Measurements from ENCODE around the gene GLYATL3.

Gene GLYATL3

DNA sequence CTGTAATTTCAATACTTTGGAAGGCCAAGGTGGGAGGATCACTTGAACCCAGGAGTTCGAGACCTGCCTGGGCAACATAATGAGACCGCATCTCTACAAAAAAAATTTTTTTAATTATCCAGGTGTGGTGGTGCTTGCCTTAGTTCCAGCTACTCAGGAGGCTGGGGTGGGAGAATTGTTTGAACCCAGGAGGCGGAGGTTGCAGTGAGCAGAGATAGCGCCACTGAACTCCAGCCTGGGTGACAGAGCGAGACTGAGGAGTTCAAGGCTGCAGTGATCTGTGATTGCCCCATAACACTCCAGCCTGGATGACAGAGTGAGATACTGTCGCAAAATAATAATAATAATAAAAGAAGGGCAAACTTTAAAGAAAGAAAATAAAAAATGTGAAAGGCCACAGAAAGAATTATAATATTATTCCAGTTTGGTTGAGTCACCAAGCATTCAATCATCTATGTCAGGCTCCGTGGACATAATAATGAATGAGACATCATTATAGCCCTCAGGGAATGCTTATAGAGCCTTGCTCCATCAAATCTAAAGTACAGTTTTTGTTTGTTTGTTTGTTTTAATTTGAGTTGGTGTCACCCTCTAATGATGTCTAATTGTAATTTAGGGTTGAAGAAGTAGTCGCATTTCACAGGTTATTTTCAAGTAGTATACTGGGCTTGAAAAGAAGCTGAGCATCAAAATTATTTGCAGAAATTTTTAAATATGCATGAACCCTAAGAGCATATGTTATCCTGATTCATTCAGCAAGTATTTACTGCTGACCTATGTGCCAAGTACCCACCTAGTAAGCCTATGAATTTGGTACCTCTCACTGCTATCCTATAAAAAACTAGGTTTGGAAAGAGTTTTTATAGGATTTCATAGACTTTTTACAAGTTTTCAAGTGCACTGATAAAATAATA lies 15.1 kb downstream of the GLYATL3 start:
- DNase-seq = no peak

DNA sequence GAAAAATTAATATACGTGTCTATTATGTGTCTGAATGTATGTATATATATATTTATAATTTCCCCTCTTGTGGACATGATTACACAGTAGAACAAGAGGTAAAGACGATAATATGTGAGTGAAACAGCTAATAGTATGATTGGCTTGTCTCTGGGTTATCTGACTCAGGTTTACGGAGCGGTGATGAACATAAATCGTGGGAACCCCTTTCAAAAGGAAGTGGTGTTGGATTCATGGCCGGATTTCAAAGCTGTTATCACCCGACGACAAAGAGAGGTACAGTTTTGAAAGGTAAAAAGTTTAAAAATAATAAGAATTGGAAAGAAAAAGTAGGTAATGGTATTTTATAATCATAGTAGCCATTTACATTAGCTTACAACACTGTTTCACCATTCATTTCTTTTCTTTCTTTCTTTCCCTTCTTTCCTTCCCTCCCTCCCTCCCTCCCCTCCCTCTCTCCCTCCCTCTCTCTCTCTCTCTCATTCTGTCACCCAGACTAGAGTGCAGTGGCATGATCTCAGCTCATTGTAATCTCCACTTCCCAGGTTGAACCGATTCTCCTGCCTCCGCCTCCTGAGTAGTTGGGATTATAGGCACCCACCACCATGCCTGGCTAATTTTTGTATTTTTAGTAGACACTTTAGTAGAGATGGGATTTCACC lies 15.9 kb downstream of the GLYATL3 start:
- no peak for DNase-seq

DNA sequence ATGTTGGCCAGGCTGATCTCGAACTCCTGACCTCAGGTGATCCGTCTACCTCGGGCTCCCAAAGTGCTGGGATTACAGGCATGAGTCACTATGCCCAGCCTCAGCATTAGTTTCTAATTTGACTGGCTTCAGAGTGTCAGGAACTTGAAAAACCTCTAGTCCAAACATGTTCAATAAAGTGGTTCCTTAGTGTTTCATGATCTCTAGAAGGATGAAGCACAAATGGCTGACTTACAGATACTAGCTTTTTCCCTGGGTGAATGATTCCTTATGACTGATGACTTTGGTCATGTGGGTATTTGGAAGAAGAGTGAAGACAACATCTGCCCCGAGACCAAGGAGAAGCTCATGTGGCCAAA lies 16.4 kb downstream of the GLYATL3 start:
- no peak for DNase-seq

DNA sequence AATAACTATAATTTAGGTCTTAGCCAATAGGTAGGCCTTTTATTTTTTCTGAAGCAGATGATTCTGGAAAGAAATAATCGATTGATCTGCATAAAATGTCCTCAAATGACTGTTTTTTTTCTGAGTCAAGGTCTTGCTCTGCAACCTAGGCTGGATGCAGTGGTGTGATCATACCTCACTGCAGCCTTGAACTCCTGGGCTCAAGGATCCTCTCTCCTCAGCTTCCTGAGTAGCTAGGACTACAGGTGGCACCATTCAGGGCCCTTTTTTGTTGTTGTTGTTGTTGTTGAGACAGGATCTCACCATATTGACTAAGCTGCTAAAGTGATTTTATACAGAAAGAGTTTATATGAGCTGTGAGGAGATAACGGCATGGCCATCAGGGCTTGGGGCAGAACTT lies 18.2 kb downstream of the GLYATL3 start:
- no peak for DNase-seq

DNA sequence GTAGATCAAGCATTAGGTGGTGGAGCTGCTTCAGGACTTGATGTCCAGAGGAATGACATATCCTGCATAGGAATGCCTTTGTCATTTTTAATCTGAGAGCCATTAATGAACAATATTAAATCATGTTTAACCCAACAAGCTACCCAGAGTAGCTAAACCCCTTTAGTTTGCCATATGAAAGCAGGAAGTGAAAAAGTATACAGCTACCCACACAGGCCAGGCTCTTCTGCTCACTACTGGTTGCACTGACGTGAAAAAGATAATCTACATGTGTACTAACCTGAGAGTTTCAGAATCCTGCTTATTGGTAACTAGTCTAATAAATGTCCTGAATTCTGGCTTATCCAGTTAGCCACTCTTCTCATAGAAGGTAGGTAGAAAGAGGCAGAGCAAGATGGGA lies 19.9 kb downstream of the GLYATL3 start:
- DNase-seq = no peak

DNA sequence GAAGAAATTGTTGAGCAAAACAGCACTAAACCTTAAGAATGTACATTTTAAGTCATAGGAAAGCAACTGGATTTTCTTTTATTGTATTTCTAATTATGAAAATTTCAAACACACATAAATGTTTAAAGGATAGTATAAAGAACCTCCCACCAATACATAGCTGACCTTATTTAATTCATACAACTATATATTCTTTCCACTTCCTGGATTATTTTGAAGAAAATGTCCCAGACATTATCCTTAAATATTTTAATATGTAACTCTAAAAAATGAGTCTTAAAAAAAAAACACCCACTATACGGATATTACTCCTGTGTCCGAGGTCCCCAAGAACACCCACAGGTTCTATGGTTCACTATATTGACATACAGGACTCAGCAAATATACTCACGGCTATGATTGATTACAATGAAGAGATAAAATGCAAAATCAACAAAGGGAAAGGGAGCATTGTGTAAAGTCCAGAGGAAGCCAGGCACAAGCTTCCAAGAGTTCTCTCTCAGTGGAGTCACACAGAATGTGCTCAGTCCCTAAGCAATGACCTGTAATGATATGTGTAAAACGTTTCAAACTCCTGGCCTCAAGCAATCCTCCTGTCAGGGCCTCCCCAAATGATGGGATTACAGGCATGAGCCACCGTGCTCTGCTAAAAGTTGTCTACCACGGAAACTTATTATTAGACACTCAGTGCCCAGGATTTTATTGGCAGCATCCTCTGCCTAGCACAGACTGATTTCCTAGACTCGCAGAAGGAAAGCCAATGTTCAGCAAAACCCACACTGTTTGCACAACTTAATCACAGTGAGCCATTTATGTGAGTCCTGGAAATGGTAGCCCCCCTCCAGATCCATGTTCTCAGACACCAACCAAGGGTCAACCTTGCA lies 23.2 kb downstream of the GLYATL3 start:
- no peak for DNase-seq

DNA sequence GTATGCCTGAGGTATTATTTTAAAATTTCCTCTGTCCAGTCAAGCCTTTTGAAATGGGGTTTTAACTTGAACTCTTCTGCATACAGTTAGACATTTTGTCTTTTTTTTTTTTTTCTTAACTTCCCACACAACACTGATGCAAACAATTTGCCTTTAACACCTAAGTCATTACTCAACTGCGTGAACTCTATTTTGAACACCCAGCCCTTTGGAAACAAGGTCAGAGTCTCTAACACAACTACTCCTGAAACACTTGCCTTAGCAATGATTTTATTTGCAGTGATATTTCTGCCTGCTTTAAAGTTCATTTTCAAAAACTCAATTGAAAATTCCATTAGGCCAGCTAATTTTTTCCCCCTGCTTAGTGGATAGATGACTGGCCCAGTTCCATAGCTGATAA lies 24.2 kb downstream of the GLYATL3 start:
- DNase-seq = no peak

DNA sequence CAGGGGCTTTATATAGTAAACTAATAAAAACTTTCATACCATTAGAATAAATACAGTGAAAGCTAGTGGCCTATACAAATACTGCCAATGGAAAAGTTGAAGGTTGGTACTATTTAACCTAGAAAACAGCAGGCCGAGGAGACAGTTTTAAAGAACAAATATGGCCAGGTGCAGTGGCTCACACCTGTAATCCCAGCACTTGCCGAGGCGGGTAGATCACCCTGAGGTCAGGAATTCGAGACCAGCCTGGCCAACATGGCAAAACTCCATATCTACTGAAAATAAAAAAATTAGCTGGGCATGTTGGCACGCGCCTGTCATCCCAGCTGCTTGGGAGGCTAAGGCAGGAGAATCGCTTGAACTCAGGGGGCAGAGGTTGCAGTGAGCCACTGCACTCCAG lies 24.8 kb downstream of the GLYATL3 start:
- no peak for DNase-seq

DNA sequence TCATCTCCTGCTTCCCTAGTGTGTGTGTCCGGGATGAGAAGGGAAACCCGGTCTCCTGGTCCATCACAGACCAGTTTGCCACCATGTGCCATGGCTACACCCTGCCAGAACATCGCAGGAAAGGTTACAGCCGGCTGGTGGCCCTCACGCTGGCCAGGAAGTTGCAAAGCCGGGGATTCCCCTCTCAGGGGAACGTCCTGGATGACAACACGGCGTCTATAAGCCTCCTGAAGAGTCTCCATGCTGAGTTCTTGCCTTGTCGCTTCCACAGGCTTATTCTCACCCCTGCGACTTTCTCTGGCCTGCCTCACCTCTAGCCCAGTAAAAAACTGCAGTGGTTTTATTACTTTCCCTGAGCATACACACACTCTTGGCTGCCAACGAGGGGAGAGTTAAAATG lies 26.9 kb downstream of the GLYATL3 start:
- no peak for DNase-seq

DNA sequence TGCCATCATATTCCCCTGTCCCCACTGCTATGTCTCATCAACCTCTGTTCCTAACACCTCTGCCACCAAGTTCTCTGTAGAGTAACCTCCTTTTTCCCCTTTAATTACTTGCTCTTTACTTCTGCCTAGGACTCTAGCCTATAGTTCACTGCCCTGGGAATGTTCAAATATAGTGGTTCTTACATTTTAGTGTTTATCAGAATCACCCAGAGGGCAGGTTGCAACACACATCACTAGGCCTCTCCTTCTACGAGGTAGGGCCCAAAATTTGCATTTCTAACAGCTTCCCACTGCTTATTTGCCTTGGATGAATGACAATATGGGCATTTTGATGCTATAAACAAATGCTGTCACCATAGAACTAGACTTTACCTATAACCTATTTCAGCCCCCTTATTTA lies 27.6 kb downstream of the GLYATL3 start:
- no peak for DNase-seq

DNA sequence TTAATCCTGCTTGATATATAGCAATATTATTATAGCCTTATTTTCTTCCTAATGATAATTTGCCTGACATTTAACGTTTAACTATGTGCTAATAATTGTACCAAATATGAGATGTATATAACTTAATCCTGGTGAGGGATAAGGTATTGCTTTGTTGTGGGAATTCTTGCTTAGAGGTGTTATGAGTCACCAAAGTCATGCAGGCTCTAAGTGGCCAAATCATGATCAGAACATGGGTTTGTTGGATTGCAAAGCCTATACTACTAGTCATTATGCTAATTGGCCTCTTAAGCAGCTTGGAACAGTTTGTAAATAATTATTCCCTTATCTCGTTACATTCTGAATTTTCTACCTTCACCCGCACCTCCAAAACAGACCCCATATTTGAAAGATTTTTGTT lies 28.8 kb downstream of the GLYATL3 start:
- no peak for DNase-seq

DNA sequence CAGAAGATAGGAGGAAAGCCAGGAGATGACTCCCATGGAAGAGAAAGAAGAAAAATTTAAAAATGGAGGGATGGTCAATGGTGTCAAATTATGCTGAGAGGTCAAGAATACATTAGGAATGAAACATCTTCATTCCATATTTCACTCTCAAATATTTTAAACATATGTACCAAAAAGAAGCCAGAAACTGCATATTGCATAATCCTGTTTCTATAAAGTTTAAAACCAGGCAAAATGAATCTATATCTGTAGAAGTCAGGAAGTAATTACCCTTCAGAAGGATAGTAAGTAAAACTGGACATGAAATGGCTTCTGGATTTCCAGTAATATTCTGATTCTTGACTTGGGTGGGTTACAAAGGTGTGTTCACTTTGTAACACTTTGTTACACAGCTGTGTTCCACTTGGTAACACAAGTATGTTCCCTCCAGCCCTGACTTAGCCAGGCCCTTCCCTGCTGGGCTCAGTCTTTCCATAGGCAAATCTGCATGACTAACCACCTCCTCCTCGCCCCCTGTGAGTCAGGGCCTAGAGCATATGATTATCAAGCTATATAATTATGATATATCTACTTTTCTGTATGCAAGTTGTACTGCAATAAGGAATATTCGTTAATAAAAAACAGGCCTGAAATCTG lies 30.5 kb downstream of the GLYATL3 start:
- DNase-seq = no peak

DNA sequence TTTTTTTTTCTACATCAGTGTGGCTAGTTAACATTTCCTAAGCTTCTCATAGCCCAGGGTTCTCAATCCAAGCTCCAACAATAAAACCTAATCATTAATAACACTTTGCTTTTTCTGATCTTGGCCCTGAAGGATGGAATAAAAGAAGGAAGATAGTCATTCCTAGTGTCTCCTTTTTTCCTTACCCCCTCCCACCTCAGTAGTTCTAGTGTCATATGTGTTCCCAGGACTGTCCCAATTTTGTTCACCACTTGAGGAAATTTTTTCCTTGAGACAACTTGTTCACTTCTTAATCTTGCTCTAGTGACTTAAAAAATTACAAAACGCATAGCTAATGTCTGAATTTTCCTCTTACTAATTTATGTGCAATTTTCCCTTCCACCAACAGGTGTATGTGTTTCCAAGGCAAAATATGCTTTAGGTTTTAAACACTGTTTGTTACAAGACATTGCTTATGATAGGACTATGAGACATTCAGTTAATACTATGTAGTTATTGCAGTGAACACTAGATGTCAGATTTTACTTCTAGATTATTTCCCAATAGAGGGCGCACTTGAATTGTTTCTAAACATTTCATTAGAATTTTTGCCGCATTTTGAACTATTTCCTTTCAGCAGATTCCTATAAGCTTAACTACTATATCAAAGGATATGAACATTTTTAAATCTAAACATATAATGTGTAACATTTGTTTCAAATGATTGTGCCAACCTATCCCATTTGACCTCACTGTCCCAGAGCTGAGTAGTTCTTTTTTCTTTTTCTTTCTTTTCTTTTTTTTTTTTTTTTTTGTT lies 32.2 kb downstream of the GLYATL3 start:
- no peak for DNase-seq

DNA sequence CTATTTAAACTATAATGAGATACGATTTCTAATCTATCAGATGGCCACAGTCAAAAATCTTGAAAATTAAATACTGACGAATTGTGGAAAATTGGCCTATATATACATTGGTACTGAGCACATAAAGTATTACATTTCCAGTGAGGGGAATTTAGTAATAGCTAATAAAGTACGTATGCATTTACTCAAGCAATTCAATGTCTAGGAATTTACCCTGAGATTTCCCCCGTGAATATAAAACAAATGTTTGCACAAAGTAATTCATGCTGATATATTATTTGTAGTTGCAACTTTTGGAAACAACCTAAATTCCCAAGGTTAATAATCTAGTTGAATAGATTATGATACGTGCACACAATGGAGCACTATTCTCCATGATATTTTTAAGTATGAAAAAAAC lies 36.1 kb downstream of the GLYATL3 start:
- DNase-seq = no peak

DNA sequence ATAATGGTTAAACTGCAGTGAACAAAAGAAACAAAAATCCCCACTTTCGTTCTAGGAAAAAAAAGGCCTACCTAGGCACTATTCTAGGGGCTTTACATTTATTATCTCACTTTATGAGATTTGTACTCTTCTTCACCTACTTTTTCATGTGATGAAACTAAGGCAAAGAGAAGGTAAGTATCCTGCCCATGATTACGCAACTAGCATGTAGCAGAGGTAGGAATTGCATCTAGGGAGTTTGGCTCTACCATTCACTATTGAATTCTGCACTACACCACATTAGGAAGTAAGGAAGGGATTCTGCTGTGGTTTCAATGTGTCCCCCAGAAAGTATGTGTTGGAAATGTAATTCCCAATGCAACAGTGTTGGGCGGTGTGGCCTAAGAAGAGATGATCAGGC lies 39.4 kb downstream of the GLYATL3 start:
- no peak for DNase-seq

DNA sequence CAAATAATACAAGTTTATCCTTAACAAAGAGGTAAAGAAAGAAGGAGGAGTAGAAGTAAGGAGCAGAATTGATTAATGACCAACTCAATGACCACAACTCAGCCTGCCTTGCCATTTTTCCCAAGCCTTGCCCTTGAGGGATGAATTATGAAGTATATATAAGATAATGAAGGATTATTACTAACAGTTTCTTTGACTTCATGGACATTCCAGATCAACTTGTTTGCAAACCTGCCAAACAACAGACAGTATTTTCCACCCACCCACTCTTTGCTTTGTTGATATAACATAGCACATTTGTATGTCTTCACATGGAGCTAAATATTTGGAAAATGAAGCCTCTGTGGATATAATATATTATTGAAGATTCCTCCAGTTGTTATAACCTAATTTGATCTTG lies 40.9 kb downstream of the GLYATL3 start:
- no peak for DNase-seq

DNA sequence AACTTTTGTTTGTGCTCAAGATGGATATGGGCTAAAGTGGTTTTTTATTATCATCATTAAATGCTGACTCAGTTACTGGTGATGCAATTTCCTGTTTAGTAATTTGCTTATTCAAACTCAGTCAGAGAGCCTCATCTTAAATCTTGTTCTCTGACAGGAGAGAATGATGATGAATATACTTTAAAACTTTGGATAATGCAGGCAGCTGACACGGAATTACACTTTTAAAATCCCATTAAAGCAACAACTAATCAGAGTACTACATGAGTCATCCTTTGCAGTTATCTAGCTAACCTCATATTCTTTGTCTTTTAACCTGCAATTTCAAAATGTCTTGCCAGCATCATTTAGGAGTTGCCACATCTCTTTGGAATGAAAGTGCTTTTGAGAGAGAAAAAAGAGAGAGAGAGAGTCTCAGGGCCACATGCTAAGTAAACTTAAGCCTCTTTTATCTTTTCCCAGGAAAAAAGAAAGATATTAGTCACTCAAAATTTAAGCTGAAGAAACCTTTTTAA lies 41.5 kb downstream of the GLYATL3 start:
- no peak for DNase-seq

DNA sequence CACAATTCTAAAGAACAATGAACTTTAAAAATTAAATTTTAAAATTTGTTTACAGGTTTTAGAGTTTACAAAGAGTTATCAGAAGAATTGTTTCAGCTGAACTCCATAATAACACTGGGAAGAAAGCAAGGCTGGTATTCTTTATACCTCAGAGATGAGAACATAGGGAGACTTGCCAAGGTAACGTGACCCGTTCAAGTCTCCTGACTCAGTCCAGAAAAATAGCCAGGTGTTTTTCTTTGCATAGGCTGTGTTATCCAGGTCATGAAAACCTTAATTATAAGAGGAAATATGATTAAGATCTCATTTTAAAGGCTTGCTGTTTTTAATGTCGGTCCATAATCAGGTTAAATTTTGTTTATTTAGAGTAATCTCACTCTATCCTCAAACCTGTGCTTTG lies 42.2 kb downstream of the GLYATL3 start:
- no peak for DNase-seq

DNA sequence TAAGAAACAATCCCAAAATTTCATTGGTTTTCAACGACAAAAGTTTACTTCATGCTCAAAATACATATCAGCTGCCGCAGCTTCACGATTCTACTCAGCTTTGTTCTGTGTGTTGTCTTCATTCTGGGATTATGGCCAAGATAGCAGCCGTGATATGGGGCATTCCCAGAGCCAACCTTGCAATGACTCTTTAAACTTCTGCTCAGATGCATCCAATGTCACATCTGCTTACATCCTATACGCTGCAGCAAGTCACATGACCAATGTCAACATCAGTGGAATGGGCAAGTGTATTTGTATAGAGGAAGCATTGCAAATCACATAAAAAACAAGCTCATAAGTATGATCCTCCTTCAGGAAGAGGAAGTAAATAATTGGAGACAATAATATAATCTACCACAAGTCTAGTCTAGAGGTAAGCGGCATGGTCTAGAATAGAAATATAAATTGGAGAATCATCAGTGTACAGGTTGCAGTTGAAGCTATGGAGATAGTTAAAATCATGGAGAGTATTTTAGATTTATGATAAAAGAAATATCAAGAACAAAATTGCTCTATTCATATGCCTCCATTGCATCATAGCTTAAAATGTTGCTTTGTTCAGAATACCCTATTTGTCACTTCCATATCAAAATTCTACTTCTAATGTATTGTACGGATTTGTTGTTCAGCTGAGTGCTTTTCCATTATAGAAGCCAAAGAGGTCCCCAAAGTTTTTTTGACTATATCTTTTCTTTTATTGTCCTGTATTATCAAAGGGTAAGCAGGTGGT lies 43.5 kb downstream of the GLYATL3 start:
- DNase-seq = no peak

DNA sequence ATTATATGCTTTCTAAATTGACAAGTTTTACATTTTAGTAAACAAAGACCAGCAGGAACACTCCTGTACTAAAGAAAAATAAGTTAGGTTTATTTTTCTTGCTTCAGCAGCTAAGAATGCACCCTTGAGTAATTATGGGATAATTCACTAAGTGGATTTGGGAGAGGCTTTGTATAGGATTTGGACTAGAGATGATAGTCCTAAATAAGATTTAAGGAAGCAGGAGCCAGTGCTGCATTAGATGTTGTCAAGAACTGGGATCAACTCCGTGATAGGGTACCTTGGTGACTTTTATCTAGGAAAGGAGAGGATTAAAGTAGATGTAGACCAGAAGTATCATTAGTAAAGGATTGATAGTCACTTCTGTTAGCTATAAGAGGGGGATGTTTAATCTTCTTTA lies 46.6 kb downstream of the GLYATL3 start:
- no peak for DNase-seq

DNA sequence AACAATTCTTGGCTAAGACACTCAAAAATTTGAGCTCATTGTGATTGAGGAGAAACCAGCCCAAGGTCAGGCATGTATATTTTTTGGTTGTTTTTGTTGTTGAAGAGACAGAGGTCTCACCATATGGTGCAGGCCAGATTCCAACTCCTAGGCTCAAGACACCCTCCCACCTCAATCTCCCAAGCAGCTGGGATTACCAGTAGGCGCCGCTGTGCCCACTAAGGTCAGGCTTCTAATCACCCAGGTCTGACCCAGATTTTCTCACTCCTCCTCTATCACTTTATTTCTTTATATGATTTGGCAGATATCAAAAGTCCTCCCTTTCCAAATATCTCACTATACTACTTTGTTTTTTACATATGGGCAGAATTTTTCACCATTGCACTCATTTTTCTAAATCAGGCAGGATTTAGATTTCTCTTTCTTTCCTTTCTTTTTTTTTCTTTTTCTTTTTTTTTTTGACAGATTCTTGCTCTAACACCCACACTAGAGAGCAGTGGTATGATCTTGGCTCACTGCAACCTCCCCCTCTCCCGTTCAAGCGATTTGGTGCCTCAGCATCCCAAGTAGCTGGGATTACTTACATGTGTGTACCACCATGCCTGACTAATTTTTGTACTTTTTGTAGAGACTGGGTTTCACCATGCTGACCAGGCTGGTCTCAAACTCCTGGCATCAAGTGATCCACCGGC lies 49.0 kb downstream of the GLYATL3 start:
- DNase-seq = no peak

Data from activated gamma-delta T cell treated with Interleukin-2 at 50 U/mL for 16 hours (primary cell).